Mucosa of gallbladder (tissue), 1 donor: ENCODE results near the gene ATP6V0E1. TPM values are rescaled to one million over a fixed set of nuclear protein-coding genes. Genes with fewer than 3 reads are reported as not detected.

Experiments used
- DNase-seq: peaks from one replicate; pipeline ENCODE4 v3.0.0-alpha.2; 2020; ENCODE audit warnings: low spot score
- total RNA-seq: library from RNA; stranded (reverse); gene quantifications from one replicate; pipeline ENCODE4 v1.2.1, GENCODE V29; 2021
- donor health status: DM: no; HTN: no; CAD: no.

Gene ATP6V0E1
- total RNA-seq, result 260 TPM

- DNase-seq, result peak; percentile 96
Observed at GRCh38 chr5:172983542-172984243, at the start of gene ATP6V0E1. Gene ATP6V0E1, plus strand, starts transcription at chr5:172983771. Its CDS starts 90 bp downstream, at chr5:172983861.

GRCh38 chr5:172935096-172935495, 48.5 kb upstream of the ATP6V0E1 start:
- DNase-seq, result no peak

- no peak for DNase-seq
Observed at GRCh38 chr5:172936401-172936800, 47.2 kb upstream of the ATP6V0E1 start.

DNA sequence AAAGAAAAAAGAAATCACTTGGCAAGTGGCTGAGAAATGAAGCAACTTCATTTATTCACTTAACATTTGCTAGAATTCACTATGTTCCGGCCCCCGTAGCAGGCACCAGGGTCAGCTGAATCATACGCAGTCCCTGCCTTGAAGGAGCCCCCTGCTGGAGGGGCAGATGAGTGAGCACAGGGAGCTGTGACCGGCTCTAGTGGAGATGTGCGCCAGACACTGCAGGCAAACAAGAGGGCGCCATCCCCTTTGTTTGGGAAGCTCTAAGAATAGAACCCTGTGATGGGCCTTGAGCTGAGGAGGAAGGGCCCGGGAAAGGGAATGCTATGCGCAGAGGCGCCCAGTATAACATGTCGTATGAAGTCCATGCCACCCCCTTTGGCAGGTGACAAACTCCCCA, 44.5 kb upstream of the ATP6V0E1 start:
- no peak for DNase-seq

DNA sequence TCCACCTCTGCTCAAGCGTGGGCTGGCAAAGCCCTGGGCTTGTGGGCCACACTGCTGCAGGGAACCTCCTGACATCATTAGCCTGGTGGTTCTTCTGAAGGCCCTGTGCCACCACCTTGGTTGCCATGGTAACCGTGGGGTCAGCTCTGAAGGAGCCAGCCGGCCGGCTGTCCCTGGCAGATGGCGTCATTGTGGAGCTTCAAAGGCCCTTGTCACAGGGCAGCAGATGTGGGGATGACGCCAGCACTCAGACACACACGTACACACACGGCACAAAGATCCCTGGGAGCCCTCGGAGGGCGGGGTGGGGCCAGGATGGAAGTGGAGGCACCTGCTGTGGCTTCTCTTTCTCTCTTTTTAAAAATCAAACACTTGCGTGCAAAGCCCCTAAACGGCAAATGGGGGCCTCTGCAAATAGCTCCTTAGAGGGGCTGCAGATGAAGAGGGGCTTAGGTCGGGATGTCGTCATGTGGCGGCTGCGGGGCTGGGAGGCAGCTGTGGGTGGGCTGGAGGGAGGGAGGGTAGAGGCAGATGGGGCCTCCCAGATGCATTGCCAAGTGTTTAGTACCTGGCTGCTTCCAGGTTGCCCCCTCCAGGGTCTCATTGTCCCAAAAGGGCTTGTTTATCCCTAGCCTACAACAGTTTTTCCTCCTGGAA, 43.8 kb upstream of the ATP6V0E1 start:
- DNase-seq, result no peak

DNA sequence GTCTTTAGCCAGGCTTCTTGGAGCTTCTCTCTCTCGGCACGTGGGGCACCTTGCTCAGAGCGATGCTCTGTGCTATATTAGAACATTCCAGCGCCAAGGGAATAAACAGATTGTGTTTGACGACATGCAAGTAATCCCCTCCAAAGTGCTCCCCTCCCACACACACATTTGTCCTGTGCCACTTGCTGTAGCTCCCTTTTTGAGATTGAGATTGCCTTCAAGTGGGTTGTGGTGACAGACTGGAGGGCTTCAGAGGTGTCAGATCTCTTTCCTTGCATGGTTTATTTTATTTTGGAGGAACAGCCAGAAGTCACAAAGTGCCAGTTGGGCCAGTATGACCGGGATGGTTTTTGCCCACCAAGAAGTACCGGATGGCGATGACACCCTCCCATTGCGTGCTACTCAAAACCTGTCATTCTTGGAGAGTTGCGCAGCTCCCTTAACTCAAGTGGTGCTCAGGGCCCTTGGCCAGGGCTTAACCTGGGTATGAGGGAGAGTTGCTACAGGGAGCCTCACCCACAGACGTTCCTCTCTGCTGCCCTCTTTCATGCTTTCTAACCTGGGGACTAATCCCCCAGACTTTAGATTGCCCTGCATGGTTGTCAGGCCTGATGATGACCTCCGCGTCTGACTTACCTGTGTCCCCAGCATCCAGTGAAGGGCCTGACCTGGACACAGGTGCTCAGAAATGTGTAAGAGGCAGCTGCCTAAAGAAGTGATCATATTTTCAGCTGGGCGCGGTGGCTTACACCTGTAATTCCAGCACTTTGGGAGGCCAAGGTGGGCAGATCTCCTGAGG, 43.1 kb upstream of the ATP6V0E1 start:
- DNase-seq, result no peak

GRCh38 chr5:172941067-172941516, 42.5 kb upstream of the ATP6V0E1 start:
- DNase-seq, result no peak

- DNase-seq, result no peak
Observed at GRCh38 chr5:172942556-172942955, 41.0 kb upstream of the ATP6V0E1 start.

- DNase-seq, result no peak
Observed at GRCh38 chr5:172943283-172943841, 40.2 kb upstream of the ATP6V0E1 start.

DNA sequence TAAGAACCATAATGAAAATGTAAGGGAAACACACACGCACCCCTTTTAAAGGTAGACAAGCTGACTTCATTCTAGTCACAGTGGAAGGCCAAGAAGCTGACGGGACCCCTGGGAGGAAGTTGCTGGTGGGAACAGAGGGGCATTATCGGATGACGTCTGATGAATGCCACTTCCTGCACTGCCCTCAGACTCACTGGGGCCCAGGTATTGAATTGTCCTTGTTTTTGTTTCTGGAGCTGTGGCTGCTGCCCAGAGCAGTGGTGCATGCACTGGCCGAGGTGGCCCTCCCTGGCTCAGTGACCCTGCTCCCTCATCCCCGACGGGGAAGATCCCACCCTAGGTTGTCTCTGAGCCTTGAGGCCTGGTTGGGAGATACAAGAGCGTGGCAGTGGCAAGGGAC, 39.7 kb upstream of the ATP6V0E1 start:
- DNase-seq, result no peak

DNA sequence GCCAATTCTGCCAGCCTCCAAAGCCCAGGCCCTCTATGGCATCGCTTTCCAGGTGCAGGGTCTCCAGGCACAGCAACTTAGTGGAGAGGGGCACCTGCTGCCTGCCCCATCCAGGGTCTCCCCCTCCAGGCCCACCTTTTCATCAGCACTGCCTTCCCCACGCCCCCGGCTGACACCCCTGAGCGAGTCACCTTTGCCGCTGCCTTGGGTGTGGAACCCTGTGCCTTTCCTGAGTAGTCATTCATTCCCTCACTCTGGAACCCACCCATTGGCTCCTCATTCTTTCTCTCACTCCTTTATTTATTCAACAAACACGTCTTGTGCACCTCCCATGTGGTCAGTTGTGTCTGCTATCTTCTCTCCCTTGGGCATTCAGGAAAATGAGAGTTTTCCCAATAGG, 38.8 kb upstream of the ATP6V0E1 start:
- no peak for DNase-seq

DNA sequence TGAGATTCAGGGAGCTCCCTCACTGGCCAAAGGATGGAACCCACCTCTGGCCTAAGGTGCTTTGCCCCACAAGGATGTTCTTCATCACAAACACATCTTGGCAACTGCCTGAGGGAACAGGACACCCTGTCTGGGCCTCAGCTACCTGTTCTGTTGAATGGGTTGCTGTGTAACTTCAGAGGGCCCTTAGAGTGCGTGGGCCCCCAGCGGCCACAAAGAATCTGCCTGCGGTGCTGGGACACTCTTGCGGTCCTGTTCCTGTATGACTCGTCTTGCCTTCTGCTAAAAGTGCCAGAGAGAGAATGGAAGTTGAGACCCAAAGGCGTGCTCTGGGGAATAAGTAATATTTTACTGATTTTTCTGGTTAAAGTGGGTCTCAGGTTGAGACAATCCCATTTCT, 38.4 kb upstream of the ATP6V0E1 start:
- no peak for DNase-seq

- DNase-seq, result no peak
Observed at GRCh38 chr5:172946146-172946545, 37.4 kb upstream of the ATP6V0E1 start.

GRCh38 chr5:172949426-172949825, 34.1 kb upstream of the ATP6V0E1 start:
- no peak for DNase-seq

GRCh38 chr5:172950176-172950965, 33.2 kb upstream of the ATP6V0E1 start:
- DNase-seq, result no peak

GRCh38 chr5:172951371-172952033, 32.1 kb upstream of the ATP6V0E1 start:
- DNase-seq, result no peak

- no peak for DNase-seq
Observed at GRCh38 chr5:172952034-172952511, 31.5 kb upstream of the ATP6V0E1 start.

DNA sequence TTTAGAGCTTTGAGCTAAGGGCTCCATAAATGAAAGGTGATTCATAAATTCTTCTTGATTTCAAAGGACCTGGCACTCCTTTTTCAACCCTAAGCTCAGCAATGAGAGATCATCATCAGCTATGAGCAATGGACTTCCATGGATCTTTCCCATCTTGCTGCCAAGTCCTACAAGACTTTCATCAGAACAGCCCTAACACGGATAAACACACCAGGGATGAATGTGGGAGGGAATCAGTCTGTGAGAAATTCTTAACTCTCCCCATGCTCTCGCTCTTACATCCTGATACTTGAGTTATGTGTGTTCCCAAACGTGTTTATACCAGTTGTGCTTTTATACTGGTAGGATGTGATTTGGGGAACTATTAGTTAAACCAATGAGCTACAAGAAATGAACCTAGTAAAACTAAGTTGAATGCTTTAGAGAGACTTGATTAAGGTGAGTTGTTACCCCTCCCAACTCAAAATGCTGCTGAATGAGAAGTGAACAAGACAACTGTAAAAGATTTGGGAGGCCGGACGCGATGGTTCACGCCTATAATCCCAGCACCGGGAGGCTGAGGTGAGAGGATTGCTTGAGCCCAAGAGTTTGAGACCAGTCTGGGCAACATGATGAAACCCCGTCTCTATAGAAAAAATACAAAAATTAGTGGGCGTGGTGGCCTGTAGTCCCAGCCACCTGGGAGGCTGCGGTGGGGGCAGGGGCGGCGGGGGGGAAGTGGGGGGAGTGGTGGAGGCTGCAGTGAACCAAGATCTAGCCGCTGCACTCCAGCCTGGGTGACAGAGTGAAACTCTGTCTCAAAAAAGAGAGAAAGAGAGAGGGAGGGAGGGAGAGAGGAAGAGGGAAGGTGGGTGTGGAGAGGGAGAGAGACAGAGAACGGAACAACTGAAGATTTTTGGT, 29.5 kb upstream of the ATP6V0E1 start:
- DNase-seq, result no peak

DNA sequence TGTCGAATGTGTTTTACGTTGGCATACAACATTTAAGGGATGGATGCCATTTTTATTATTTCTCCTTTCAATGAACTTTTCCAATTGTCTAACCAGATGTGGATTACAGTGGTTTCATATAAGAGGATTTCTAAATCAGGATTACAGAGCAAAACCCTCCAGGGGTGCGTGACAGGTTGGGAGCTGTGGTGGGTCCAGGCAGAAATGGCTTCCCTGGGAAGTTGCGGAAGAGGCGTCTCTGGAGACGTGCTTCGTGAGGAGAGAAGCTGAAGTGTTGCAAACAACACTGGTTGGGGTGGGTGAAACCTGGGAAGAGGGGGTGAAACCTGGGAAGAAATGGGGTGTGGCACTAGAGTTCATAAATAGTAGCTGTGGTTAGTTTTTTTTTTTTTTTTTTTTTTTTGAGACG, 28.8 kb upstream of the ATP6V0E1 start:
- DNase-seq, result no peak

- DNase-seq, result no peak
Observed at GRCh38 chr5:172956228-172956627, 27.3 kb upstream of the ATP6V0E1 start.
